Left kidney (tissue), 2 donors: Measurements from ENCODE around the gene SLC6A17. TPM values are rescaled to one million over a fixed set of nuclear protein-coding genes. Genes with fewer than 3 reads are reported as not detected.

Experiments used
- DNase-seq: peaks from one replicate; pipeline ENCODE4 v3.0.0-alpha.2; 2013
- polyA plus RNA-seq: library from polyadenylated mRNA; unstranded; fragments of 120-200 nt; gene quantifications from one replicate; pipeline ENCODE4 v1.2.1, GENCODE V29; 2013; ENCODE audit not compliant: insufficient read length

SLC6A17 gene
- polyA plus RNA-seq, 1 donor: 0.70 TPM

GRCh38 chr1:110173466-110174105 is 23.3 kb downstream of the SLC6A17 start:
- DNase-seq: no peak

DNA sequence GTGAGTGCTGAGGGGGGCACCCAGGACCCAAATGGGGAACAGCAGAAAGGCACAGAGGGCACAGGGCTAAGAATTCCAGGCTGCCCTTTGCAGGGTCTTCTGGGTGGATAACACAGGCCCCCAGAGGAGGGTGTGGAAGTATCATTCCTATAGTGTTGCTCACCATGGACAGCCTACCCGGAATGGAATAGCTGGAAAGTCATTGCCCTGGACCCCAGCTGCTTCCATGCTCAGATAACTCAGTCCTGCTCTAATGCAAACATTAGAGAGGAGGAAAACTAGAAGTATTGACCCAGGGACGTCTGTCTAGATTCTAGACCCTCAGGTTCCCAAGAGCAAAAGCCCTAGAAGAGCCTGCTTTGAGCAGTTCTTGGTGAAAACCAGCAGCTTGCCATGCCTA is 24.7 kb downstream of the SLC6A17 start:
- DNase-seq: no peak

- DNase-seq: no peak
Measured at GRCh38 chr1:110176299-110176956, 26.1 kb downstream of the SLC6A17 start.

DNA sequence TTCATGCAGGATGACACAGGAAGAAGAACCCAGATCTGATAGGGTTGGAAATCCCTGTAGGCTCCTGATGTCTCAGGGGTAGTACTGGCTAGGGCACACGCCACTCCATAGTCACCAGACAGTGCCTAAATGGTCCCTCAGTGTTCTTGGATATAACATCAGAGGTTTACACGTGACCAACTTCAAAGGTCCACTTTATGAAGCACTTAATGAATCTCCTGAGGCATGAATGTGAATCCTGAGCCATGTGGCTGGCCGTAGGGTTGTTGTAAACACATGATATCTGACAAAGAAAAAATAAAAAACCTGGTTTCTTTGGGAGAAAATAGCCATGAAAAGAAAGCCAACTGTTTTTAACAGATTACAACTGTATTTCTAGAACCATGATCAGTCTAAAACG is 27.5 kb downstream of the SLC6A17 start:
- DNase-seq: no peak

DNA sequence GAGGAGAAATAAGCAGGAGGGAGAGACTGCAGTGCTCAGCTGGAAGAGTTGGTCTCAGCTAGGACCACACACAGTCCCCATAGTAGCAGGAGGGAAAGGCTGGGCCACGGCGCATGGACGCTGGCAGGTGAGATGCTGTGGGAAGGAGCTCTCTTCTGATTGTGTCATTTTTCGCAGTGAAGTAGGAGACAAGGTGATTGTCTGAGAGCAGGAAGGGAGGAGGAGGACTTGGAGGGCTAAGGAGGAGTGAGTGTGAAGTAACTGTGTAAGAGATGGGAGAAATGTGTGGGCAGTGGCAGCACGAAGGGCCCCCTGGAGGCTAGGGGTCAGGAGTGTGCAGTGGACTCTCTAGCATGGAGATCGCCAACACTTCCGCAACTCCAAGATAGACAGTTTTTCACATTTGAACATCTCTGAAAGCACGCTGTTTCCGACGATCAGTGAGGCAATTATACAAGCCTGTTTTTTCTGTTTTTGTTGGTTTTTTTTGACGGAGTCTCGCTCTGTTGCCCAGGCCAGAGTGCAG is 33.4 kb downstream of the SLC6A17 start:
- DNase-seq: no peak

GRCh38 chr1:110184446-110184845 is 34.2 kb downstream of the SLC6A17 start:
- DNase-seq: no peak

DNA sequence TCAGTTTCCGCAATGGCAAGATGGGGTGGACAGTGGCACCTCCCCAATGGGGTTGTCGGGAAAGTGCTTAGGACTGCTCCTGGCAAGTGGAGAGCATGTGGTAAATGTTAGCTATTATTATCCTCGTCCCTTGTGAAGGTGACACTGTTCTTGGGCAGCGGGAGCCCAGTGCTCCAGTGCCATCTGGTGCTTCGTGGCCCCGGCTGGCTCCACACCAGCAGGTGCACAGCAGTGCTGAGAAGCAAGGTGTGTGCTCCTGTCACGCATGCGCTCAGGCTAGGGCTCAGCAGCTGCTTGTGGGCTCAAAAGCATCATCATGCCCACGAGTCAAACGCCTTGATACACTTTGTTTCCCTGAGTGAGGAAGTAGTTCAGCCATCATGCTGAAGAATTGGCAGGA is 34.9 kb downstream of the SLC6A17 start:
- DNase-seq: no peak

- no peak for DNase-seq
Measured at GRCh38 chr1:110186558-110186957, 36.3 kb downstream of the SLC6A17 start.

DNA sequence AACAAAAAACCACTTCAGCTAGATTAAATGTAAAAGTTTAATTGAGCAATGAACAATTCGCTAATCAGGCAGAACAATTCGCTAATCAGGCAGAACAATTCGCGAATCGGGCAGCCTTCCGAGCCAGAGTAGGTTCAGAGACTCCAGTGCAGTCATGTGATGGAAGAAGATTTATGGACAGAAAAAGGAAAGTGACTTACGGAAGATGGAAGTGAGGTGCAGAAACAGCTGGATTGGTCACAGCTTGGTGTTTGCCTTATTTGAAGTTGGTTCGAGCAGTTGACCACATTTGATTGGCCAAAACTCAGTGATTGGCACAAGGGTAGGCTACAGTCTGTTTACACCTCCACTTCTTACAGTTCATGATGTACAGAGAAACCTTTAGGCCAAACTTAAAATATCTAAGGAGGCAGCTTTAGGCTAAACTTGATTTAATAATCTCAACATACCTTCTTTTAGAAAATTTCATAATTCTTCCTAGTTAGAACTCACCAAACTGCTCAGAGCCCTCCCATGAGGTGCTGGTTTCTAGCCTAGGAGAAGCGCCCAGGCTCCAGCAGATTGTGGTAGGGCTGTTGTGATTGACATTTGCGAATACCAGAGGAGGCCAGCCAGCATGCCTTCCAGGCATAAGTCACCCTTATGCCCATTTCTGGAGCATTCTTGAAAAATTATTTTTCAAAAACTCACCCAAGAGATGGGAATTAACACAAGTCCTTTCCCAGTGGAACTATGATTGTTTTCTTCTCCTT is 37.0 kb downstream of the SLC6A17 start:
- no peak for DNase-seq

- no peak for DNase-seq
Measured at GRCh38 chr1:110188035-110188618, 37.8 kb downstream of the SLC6A17 start.

- no peak for DNase-seq
Measured at GRCh38 chr1:110189181-110189580, 38.9 kb downstream of the SLC6A17 start.

- DNase-seq: no peak
Measured at GRCh38 chr1:110190282-110190929, 40.1 kb downstream of the SLC6A17 start.

GRCh38 chr1:110192541-110192940 is 42.2 kb downstream of the SLC6A17 start:
- no peak for DNase-seq

- DNase-seq: no peak
Measured at GRCh38 chr1:110195196-110195595, 44.9 kb downstream of the SLC6A17 start.

DNA sequence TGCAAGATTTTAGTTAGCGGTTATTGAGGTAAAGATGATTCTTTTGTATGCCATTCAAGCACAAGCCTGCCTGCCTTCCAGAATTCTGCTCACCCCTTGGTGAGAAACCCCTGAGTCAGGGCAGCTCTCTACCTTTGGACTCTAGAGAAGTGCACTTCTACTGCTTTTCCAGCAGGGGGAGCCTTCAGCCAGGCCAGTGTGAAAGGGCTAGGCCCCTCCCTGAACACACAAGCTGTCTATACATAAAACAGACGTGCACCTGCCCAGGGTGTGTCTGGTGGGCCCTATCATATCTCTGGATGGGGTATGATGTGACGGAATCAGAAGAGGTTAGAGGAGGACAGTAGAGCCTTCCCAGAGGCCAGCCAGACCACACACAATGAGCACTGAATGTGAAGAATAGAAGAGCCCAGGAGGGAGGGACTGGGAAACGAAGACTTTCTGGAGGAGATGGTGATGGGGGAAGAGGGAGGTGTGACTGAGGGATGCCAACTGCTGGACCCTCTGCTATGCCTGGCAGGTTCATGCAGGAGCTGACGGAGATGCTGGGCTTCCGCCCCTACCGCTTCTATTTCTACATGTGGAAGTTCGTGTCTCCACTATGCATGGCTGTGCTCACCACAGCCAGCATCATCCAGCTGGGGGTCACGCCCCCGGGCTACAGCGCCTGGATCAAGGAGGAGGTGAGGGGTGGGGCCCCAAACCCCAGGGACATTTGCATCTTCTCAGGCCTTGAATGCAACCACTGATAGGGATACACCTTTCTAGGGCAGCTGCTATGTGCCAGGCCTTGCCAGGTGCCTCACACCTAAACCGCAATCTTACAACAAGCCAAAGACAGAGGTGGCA is 46.8 kb downstream of the SLC6A17 start:
- DNase-seq: no peak

DNA sequence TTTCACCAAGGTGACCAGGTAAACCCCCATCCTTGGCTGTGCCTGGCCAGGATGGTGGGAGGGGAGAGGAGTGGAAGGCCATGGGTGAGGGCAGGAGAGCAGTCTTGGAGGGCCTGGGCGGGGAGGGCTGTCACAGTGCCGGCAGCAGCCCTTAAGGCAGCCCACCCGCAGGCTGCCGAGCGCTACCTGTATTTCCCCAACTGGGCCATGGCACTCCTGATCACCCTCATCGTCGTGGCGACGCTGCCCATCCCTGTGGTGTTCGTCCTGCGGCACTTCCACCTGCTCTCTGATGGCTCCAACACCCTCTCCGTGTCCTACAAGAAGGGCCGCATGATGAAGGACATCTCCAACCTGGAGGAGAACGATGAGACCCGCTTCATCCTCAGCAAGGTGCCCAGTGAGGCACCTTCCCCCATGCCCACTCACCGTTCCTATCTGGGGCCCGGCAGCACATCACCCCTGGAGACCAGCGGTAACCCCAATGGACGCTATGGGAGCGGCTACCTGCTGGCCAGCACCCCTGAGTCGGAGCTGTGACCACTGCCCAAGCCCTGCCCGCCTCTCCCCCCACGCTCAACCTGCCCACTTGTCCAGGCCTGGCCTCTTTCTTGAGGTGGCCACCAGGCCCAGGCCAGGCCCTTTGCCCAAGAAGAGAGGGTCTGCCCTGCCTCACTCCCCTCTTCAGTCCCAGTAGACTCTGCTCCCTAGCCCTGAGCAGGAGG is 47.8 kb downstream of the SLC6A17 start:
- no peak for DNase-seq

- DNase-seq: no peak
Measured at GRCh38 chr1:110198746-110199145, 48.5 kb downstream of the SLC6A17 start.

- DNase-seq: no peak
Measured at GRCh38 chr1:110200190-110200589, 49.9 kb downstream of the SLC6A17 start.

DNA sequence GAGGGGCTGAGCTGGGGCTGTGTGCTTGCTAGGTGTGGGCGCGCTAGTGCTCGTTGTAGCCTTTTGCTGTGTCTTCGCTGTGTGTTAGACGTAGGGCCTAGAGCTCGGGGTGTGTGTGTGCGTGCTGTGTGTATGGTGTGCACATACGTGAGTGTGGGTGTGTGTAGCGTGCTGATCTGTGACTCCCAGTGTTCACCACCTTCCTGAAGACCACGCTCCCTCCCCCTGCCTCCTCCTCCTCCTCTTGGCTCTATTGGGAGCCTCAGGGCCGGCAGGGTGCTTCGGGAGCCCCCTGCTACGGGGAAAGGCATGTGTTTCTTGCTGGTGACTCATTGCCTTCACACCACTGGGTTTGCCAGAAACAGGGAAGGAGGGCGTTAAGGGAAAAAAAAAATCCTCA is 50.4 kb downstream of the SLC6A17 start:
- DNase-seq: no peak

DNA sequence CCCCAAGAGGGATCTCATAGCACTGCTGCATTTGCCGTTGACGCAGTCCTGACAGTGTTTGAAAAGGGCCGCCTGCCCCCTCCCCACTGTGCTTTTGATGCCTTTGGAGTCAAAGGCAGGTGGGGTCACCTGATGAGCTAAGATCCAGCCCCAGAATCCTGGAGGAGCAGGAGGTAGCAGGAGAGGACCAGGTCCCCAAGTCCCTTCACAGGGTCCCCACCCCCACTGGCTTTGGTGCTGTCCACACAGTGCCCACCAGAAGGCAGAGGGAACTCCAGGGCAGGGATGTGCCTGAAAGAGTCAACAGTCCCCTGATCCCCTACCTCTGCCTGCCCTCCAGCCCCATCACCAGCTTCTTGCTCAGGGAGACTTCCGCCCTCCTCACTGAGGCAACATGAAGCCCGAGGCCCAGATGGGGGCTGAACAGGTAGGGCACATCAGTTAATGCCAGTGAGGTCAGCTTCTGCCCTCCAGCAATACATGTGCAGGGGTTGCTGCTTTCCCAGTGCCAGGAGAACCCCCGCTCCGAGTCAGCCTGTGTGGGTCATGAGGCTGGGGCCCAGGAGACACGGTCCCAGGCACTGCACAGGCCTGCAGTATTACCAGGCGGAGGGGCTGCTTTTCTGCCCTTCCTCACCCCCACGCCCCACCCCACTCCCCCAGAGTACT is 51.0 kb downstream of the SLC6A17 start:
- DNase-seq: no peak
